Activated B cell treated with CpG ODN at 0.5 μM for 24 hours (primary cell): ENCODE results near the gene C10orf53. TPM values are rescaled to one million over a fixed set of nuclear protein-coding genes. Genes with fewer than 3 reads are reported as not detected.

ENCODE experiments used
- ATAC-seq: fragments of 200-7000 bp; cut with Tn5 transposase; one replicate; pipeline ENCODE4 v1.10.0; 2021; ENCODE audit warnings: low read depth, mild to moderate bottlenecking, moderate library complexity
- CTCF ChIA-PET: fragments of 350-600 bp; sonication (Branson Sonifier 250); formaldehyde crosslinking; loops from one replicate; lab custom pipeline; 2021; ENCODE audit warnings: antibody characterized with exemption; lab: Charles Lee
- POLR2A ChIA-PET: fragments of 350-600 bp; sonication (Branson Sonifier 250); formaldehyde crosslinking; loops from one replicate; lab custom pipeline; 2021; ENCODE audit warnings: antibody characterized with exemption; lab: Charles Lee
- DNase-seq: peaks from one replicate; pipeline ENCODE4 v3.0.0; 2022
- H3K27ac Mint-ChIP-seq: one replicate; pipeline ENCODE4 v1.8.0; 2020; ENCODE audit warnings: mixed read lengths
- H3K27me3 Mint-ChIP-seq: one replicate; pipeline ENCODE4 v1.8.0; 2021; ENCODE audit warnings: mixed read lengths
- H3K36me3 Mint-ChIP-seq: one replicate; pipeline ENCODE4 v1.8.0; 2021; ENCODE audit warnings: low read depth, mixed read lengths
- H3K4me1 Mint-ChIP-seq: one replicate; pipeline ENCODE4 v1.8.0; 2021; ENCODE audit warnings: mixed read lengths
- H3K4me3 Mint-ChIP-seq: one replicate; pipeline ENCODE4 v1.8.0; 2020; ENCODE audit warnings: mild to moderate bottlenecking, mixed read lengths
- H3K9me3 Mint-ChIP-seq: one replicate; pipeline ENCODE4 v1.8.0; 2020; ENCODE audit warnings: mixed read lengths
- CTCF ChIP-seq: fragments of 200-600 bp; IDR thresholded peaks from one replicate; pipeline ENCODE4 v1.8.0; 2022; ENCODE audit warnings: antibody characterized with exemption, mild to moderate bottlenecking
- intact Hi-C: fragments of 100-400 bp; cut with micrococcal nuclease; formaldehyde crosslinking; loops from one replicate; pipeline ENCODE4 v1.15.1; 2024
- total RNA-seq: library from RNA; stranded (reverse); gene quantifications from 2 replicates; pipeline ENCODE4 v1.2.3, GENCODE V29; 2022

Gene C10orf53
- total RNA-seq, 1 donor from 2014 or later, result not detected

- POLR2A ChIA-PET, result no interaction called here
These were observed 64.1 kb downstream of the C10orf53 start for GRCh38 chr10:49743464-49744075.

GRCh38 chr10:49744091-49744685 is 64.7 kb downstream of the C10orf53 start:
- Mint-ChIP-seq H3K36me3 (no peaks in the 10 kb centered on the region), H3K4me3 (no peak overlapping the region), H3K4me1 (no peaks in the 10 kb centered on the region), H3K27me3 (no peaks in the 10 kb centered on the region), H3K27ac (no peak overlapping the region), H3K9me3 (no peaks in the 10 kb centered on the region)
- ChIA-PET POLR2A (no interaction called here), CTCF (no interaction called here)
- intact Hi-C loops, result no loop called here
- no peak for DNase-seq
- TF ChIP-seq CTCF, result no peak
- ATAC-seq, result no peak

More at GRCh38 chr10:49743464-49744075, 64.1 kb downstream of the C10orf53 start:
- no peaks in the 10 kb centered on the region for H3K27me3 Mint-ChIP-seq
- H3K36me3 Mint-ChIP-seq, result no peaks in the 10 kb centered on the region
- intact Hi-C loops, result no loop called here
- H3K9me3 Mint-ChIP-seq, result no peaks in the 10 kb centered on the region
- no peak overlapping the region for H3K4me3 Mint-ChIP-seq
- DNase-seq, result no peak
- no peaks in the 10 kb centered on the region for H3K4me1 Mint-ChIP-seq
- TF ChIP-seq CTCF, result no peak
- H3K27ac Mint-ChIP-seq, result no peak overlapping the region
- ATAC-seq, result no peak
- CTCF ChIA-PET, result no interaction called here

GRCh38 chr10:49744924-49745605 is 65.6 kb downstream of the C10orf53 start:
- no peak for TF ChIP-seq CTCF
- no peak overlapping the region for H3K27ac Mint-ChIP-seq
- H3K36me3 Mint-ChIP-seq, result no peaks in the 10 kb centered on the region
- H3K27me3 Mint-ChIP-seq, result no peaks in the 10 kb centered on the region
- DNase-seq (no peak), ATAC-seq (no peak)
- no peaks in the 10 kb centered on the region for H3K4me1 Mint-ChIP-seq
- no peaks in the 10 kb centered on the region for H3K9me3 Mint-ChIP-seq
- H3K4me3 Mint-ChIP-seq, result no peak overlapping the region
- ChIA-PET CTCF (no interaction called here), POLR2A (no interaction called here)
- intact Hi-C loops, result no loop called here

GRCh38 chr10:49745756-49746155 is 66.3 kb downstream of the C10orf53 start:
- no peaks in the 10 kb centered on the region for H3K36me3 Mint-ChIP-seq
- DNase-seq (no peak), ATAC-seq (no peak)
- intact Hi-C loops, result no loop called here
- no peaks in the 10 kb centered on the region for H3K9me3 Mint-ChIP-seq
- no peaks in the 10 kb centered on the region for H3K4me1 Mint-ChIP-seq
- no peak overlapping the region for H3K4me3 Mint-ChIP-seq
- no peaks in the 10 kb centered on the region for H3K27me3 Mint-ChIP-seq
- CTCF ChIA-PET, result no interaction called here
- TF ChIP-seq CTCF, result no peak
- POLR2A ChIA-PET, result no interaction called here
- no peak overlapping the region for H3K27ac Mint-ChIP-seq

GRCh38 chr10:49746626-49747302 is 67.3 kb downstream of the C10orf53 start:
- Mint-ChIP-seq H3K9me3 (no peaks in the 10 kb centered on the region), H3K4me1 (no peaks in the 10 kb centered on the region), H3K27me3 (peaks cover 3% of the 10 kb centered on the region), H3K36me3 (no peaks in the 10 kb centered on the region), H3K4me3 (no peak overlapping the region), H3K27ac (no peak overlapping the region)
- TF ChIP-seq CTCF, result no peak
- DNase-seq (no peak), ATAC-seq (no peak)
- intact Hi-C loops, result no loop called here
- CTCF ChIA-PET, result no interaction called here
- POLR2A ChIA-PET, result no interaction called here
